ENCODE data around the gene RETREG3.

GRCh38 chr17:42590886-42591285 is 18.3 kb downstream of the RETREG3 start:
- TF ChIP-seq EZH2phosphoT487 (IDR thresholded peaks at IDR 0.05; ENCODE audit: borderline replicate concordance, low read length): no peak
- TF ChIP-seq, protein P1, sequence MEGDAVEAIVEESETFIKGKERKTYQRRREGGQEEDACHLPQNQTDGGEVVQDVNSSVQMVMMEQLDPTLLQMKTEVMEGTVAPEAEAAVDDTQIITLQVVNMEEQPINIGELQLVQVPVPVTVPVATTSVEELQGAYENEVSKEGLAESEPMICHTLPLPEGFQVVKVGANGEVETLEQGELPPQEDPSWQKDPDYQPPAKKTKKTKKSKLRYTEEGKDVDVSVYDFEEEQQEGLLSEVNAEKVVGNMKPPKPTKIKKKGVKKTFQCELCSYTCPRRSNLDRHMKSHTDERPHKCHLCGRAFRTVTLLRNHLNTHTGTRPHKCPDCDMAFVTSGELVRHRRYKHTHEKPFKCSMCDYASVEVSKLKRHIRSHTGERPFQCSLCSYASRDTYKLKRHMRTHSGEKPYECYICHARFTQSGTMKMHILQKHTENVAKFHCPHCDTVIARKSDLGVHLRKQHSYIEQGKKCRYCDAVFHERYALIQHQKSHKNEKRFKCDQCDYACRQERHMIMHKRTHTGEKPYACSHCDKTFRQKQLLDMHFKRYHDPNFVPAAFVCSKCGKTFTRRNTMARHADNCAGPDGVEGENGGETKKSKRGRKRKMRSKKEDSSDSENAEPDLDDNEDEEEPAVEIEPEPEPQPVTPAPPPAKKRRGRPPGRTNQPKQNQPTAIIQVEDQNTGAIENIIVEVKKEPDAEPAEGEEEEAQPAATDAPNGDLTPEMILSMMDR (IDR thresholded peaks at IDR 0.05; ENCODE audit: low read depth, low read length, poor library complexity, severe bottlenecking): no peak
